Stimulated activated CD4-positive, alpha-beta T cell treated with anti-CD3 and anti-CD28 coated beads, Interleukin-4, amount 100 ng/mL, for 48 hours (primary cell): Measurements from ENCODE around the gene ABCC4.

Source experiments
- DNase-seq, 2 donors: peaks; one replicate each; pipeline ENCODE4 v3.0.0-alpha.2; 2020; ENCODE audit warnings: low read depth in 2 of 2

Gene ABCC4

GRCh38 chr13:95155093-95155492 lies 146.2 kb downstream of the ABCC4 start:
- DNase-seq, result no peak

GRCh38 chr13:95154413-95154886 lies 146.8 kb downstream of the ABCC4 start:
- DNase-seq, result no peak

- DNase-seq, result no peak
Measured at GRCh38 chr13:95153647-95154412, 147.4 kb downstream of the ABCC4 start.

DNA sequence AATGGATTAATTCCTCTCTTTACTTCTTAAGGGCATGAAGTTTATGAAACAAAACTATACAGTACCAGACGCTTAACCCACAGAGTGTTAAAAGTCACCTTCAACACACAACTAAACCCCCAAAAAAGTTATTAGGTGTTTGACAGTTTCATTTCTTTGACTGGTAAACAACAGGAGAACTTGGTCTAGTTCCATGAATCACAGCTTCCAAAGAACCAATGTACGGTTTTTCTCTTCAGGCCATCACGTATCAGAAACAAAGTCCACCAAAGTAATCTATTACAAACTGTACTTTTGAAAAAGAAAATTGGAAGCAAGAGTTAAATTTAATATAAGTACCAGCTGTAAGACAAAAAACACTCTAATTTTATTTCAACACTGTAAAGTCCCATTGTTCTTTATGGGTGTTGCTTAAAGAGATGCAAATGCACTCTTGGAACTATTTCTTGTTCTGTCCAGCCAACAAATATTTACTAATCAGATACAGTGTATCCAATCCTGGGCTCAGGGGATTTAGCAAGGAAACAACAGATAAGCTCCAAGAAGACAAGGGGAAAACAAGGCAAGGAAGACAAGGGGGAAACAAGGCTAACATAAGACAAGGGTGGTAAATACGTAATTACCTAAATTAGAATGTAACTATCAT lies 149.2 kb downstream of the ABCC4 start:
- DNase-seq, result no peak

GRCh38 chr13:95150555-95150954 lies 150.7 kb downstream of the ABCC4 start:
- DNase-seq, result no peak

GRCh38 chr13:95146486-95146885 lies 154.8 kb downstream of the ABCC4 start:
- no peak for DNase-seq

- no peak for DNase-seq
Measured at GRCh38 chr13:95145587-95145986, 155.7 kb downstream of the ABCC4 start.

DNA sequence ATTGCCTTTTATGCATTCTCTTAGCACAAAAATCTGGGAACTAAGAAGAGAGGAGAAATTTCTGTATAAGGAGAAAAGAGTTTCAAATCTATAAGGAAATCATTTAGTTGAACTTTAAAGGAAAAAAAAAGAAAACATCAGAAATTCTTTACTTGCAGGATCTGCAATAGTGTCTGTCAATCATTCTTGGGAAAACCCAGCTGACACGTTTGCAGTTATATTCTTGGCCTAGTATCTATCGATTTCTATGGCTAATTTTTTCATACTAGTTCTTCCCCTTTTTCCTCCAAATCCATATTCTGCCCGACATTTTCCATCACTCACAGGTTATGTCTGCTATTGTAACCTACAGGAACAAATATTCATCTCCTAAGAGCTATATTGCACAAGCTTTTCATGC lies 160.7 kb downstream of the ABCC4 start:
- no peak for DNase-seq

GRCh38 chr13:95138876-95139585 lies 162.2 kb downstream of the ABCC4 start:
- no peak for DNase-seq

DNA sequence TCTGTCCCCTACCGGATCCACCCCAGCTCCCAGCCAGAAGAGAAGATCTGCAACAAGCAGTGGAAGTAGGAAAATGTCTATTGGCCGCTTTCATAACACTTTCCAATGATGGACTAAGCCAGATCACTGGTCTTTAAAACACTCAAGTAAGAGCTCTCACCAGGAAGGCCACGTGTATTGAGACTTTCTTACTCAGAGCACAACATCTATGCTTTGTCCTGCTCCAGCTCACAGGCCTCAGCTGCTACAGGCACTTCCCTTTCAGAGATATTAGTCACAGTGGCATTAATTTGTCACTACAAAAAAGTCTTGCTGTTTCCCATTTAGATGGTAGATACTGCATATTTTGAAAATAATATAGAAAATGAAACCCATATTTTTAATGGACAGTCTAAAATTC lies 164.2 kb downstream of the ABCC4 start:
- no peak for DNase-seq

- no peak for DNase-seq
Measured at GRCh38 chr13:95136638-95137037, 164.6 kb downstream of the ABCC4 start.

GRCh38 chr13:95133498-95133897 lies 167.8 kb downstream of the ABCC4 start:
- no peak for DNase-seq

GRCh38 chr13:95129004-95129403 lies 172.2 kb downstream of the ABCC4 start:
- DNase-seq, result no peak

DNA sequence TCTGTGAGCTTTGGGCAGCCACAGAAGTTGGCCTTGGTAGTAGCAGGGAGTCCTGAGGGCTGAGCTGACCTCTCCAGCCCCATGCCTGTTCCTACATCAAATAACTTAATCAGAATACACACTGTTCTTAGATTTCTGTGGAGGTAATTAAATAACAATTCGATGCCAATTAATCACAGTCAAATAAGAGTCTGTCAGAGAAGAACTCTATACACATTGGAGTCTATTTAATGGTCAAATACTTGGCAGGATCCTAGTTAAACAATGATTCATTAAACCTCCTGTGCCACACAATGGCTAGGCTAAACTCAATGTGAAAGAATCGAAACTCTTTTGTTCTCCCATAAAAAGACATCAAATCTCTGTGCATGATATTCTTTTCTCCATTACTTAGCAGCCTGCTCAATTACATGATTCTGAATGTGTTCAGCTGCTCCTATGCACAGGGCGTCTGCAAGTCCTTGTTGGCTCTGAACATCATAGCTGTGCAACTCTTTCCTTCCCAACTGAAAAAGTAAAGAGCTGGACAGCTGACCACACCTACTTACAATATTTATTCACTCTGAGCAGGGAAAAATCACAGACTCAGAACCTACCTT lies 173.1 kb downstream of the ABCC4 start:
- no peak for DNase-seq

DNA sequence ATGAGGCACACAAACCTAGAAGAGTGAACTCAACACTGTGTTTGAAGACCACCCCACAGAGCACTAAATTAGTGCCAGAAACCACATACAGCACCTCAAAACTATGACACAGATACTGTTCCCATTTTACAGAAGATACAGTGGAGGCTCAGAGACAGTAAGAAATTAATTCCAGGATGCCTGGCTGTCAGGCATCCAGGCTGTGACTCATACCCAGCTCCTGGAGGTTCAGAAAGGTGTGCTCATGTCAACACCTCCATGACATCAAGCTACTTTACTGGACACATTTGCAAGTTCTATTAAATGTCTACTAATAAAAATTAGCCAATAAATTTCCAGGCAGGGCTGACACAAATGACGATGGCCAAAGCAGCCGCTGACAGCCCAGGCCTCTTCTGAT lies 176.3 kb downstream of the ABCC4 start:
- no peak for DNase-seq

DNA sequence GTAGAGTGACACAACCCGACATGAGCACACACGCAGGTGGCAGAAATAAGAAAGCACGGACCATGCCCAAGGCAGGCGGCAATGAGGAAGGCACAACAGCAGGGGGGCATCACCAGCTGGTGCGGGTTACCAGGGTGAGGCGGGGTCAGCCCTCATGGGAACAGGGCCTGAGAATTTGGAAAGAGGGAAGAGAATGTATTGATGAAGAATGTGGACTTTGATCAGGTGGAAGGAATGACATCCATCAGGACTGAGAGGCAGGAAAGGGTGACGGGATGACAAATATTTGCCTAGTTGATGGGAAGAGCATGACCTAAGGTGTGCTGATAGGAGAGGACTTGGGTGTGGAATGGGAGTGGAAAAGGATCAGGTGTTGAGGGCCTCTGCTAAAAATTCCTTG lies 177.5 kb downstream of the ABCC4 start:
- DNase-seq, result no peak

DNA sequence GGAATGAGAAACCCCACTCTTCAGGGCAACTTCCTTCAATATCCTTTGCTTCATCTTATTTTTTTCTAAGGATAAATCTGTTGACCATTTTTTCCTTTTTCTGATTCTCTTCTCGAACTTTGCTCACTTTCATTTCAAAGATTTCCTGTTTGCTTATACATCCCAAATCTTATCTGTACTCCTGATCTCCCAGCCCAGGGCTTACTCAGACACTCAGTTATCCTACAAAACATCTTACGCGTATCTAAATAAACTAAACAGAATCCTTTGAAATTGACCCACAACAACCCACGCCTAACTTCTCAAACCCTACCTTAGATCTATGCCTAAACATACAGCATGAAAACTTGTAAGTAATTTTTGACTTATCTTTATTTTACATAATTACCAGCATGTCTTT lies 179.2 kb downstream of the ABCC4 start:
- no peak for DNase-seq

- no peak for DNase-seq
Measured at GRCh38 chr13:95121516-95121915, 179.7 kb downstream of the ABCC4 start.

DNA sequence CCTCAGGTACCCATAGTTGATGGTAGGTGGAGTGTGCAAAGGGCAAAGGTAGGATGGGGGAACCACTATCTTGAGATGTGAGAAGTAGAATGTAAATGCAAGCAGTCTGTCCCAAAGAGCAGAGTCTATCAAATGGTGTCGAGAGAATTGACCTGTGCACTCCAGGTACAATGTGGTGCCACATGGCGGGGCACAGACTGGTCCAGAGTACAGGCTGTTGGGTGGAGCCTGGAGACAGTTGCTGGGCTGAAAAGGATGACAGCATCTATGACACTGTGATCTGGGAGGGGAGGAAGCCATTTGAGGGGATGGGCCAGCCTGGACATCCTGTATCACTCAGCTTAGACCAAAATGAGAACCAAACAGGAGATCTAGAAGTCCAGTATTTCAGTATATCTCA lies 180.6 kb downstream of the ABCC4 start:
- no peak for DNase-seq

- DNase-seq, result no peak
Measured at GRCh38 chr13:95118541-95119324, 182.5 kb downstream of the ABCC4 start.

- no peak for DNase-seq
Measured at GRCh38 chr13:95117092-95117491, 184.2 kb downstream of the ABCC4 start.

- no peak for DNase-seq
Measured at GRCh38 chr13:95115525-95115924, 185.7 kb downstream of the ABCC4 start.
